ENCODE measurements around the gene PDAP1.

Gene PDAP1

GRCh38 chr7:99386584-99387238 lies 21.7 kb downstream of the PDAP1 start:
- Histone ChIP-seq H3K27ac (no peak overlapping the region), H3K36me3 (replicated peaks) (peaks cover 63% of the 10 kb centered on the region), H3K4me3 (ENCODE audit: low read depth, low read length) (no peak overlapping the region), H3K27me3 (replicated peaks) (no peaks in the 10 kb centered on the region)
- in situ Hi-C loops (cut with HindIII; ENCODE audit: low pct_ligation_motif_present, low sequenced_read_pairs): no loop called here
- TF ChIP-seq, protein P1, sequence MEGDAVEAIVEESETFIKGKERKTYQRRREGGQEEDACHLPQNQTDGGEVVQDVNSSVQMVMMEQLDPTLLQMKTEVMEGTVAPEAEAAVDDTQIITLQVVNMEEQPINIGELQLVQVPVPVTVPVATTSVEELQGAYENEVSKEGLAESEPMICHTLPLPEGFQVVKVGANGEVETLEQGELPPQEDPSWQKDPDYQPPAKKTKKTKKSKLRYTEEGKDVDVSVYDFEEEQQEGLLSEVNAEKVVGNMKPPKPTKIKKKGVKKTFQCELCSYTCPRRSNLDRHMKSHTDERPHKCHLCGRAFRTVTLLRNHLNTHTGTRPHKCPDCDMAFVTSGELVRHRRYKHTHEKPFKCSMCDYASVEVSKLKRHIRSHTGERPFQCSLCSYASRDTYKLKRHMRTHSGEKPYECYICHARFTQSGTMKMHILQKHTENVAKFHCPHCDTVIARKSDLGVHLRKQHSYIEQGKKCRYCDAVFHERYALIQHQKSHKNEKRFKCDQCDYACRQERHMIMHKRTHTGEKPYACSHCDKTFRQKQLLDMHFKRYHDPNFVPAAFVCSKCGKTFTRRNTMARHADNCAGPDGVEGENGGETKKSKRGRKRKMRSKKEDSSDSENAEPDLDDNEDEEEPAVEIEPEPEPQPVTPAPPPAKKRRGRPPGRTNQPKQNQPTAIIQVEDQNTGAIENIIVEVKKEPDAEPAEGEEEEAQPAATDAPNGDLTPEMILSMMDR (IDR thresholded peaks at IDR 0.05; ENCODE audit: low read depth, low read length, missing control alignments): peak; percentile 54
- DNase-seq: no peak

- peaks cover 63% of the 10 kb centered on the region for H3K36me3 ChIP-seq (replicated peaks)
- no peaks in the 10 kb centered on the region for H3K27me3 ChIP-seq (replicated peaks)
- H3K4me3 ChIP-seq (ENCODE audit: low read depth, low read length): no peak overlapping the region
- H3K27ac ChIP-seq: no peak overlapping the region
- TF ChIP-seq, protein P1 (IDR thresholded peaks at IDR 0.05; ENCODE audit: low read depth, low read length, missing control alignments): no peak
- in situ Hi-C loops (cut with HindIII; ENCODE audit: low pct_ligation_motif_present, low sequenced_read_pairs): no loop called here
- no peak for DNase-seq
These were observed 22.8 kb downstream of the PDAP1 start for GRCh38 chr7:99385564-99385963.

- Histone ChIP-seq H3K4me3 (ENCODE audit: low read depth, low read length) (no peak overlapping the region), H3K36me3 (replicated peaks) (peaks cover 56% of the 10 kb centered on the region), H3K27me3 (replicated peaks) (no peaks in the 10 kb centered on the region), H3K27ac (no peak overlapping the region)
- TF ChIP-seq, protein P1 (IDR thresholded peaks at IDR 0.05; ENCODE audit: low read depth, low read length, missing control alignments): no peak
- DNase-seq: no peak
- in situ Hi-C loops (cut with HindIII; ENCODE audit: low pct_ligation_motif_present, low sequenced_read_pairs): no loop called here
These were observed 23.9 kb downstream of the PDAP1 start for GRCh38 chr7:99384523-99384922.

DNA sequence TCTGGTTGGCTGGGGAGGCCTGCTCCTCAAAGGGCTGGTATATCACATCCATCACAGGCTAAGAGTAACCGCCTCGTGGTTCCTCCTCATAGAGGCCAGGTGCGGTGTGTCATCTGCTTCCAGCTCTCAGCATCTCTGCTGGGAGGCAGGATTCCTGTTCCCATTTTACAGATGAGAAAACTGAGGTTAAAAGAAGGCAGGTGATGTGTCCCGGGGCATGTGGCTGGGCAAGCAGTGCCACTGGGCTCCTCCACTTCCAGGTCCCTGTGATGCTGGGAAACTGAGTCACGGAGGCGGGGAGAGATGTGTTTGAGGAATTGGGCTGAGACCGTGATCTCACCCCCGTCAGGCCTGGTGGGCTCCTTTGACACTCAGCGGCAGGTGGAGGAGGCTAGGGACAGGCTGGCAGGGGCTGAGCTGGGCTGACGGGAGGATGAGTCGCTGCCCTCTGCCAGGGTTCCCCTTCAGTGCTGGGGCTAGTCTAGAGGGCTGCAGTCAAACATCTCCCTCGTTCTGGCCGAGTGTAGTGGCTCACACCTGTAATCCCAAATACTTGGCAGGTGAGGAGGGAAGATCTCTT lies 24.5 kb downstream of the PDAP1 start:
- no peaks in the 10 kb centered on the region for H3K27me3 ChIP-seq (replicated peaks)
- H3K4me3 ChIP-seq (ENCODE audit: low read depth, low read length): no peak overlapping the region
- no peak overlapping the region for H3K27ac ChIP-seq
- DNase-seq: no peak
- in situ Hi-C loops (cut with HindIII; ENCODE audit: low pct_ligation_motif_present, low sequenced_read_pairs): no loop called here
- TF ChIP-seq, protein P1 (IDR thresholded peaks at IDR 0.05; ENCODE audit: low read depth, low read length, missing control alignments): no peak
- H3K36me3 ChIP-seq (replicated peaks): peaks cover 50% of the 10 kb centered on the region

DNA sequence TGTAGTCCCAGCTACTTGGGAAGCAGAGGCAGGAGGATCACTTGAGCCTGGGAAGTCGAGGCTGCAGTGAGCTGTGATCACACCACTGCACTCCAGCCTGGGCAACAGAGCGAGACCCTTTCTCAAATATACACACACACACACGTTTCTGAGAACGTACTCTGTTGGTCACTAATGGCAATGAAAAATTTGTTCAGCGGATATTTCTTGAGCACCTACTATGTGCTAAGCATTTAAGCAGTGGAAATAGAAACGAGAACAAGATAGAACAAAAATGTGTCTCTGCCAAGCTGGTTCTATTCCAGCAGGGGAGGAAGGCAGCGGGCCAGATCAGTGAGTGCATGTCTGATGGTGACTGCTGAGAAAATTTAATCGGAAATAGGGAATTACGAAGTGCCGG lies 25.2 kb downstream of the PDAP1 start:
- Histone ChIP-seq H3K27me3 (replicated peaks) (no peaks in the 10 kb centered on the region), H3K4me3 (ENCODE audit: low read depth, low read length) (no peak overlapping the region), H3K27ac (no peak overlapping the region), H3K36me3 (replicated peaks) (peaks cover 45% of the 10 kb centered on the region)
- no peak for DNase-seq
- in situ Hi-C loops (cut with HindIII; ENCODE audit: low pct_ligation_motif_present, low sequenced_read_pairs): no loop called here
- TF ChIP-seq, protein P1 (IDR thresholded peaks at IDR 0.05; ENCODE audit: low read depth, low read length, missing control alignments): no peak

Measured in brain microvascular endothelial cell (primary cell).